Smooth muscle cell (in vitro differentiated cells): ENCODE measurements around the gene RHOV. TPM values are rescaled to one million over a fixed set of nuclear protein-coding genes. Genes with fewer than 3 reads are reported as not detected.

Experiments used
- DNase-seq: peaks from one replicate; lab custom pipeline; 2025; ENCODE audit not compliant: unreplicated experiment; lab: John Stamatoyannopoulos, UW
- H2AFZ ChIP-seq: fragments of 200-600 bp; sonication (generic); 2 replicates; pipeline ENCODE4 v1.6.0; 2016; ENCODE audit warnings: antibody characterized with exemption, low read depth, mild to moderate bottlenecking
- H3F3A ChIP-seq: fragments of 200-600 bp; sonication (generic); 2 replicates; pipeline ENCODE4 v1.6.0; 2017; ENCODE audit warnings: antibody characterized with exemption, low read depth
- H3K27ac ChIP-seq: fragments of 200-600 bp; sonication (generic); 2 replicates; pipeline ENCODE4 v1.5.1; 2016; ENCODE audit warnings: low read depth, mild to moderate bottlenecking
- H3K27me3 ChIP-seq: fragments of 200-600 bp; sonication (generic); 2 replicates; pipeline ENCODE4 v1.6.1; 2016; ENCODE audit warnings: low read depth, mild to moderate bottlenecking
- H3K36me3 ChIP-seq: fragments of 200-600 bp; sonication (generic); 2 replicates; pipeline ENCODE4 v1.5.1; 2016; ENCODE audit warnings: low read depth
- H3K4me1 ChIP-seq: fragments of 200-600 bp; sonication (generic); 2 replicates; pipeline ENCODE4 v1.5.1; 2016; ENCODE audit warnings: low read depth
- H3K4me2 ChIP-seq: fragments of 200-600 bp; sonication (generic); 2 replicates; pipeline ENCODE4 v1.6.0; 2016; ENCODE audit warnings: mild to moderate bottlenecking
- H3K4me3 ChIP-seq: fragments of 200-600 bp; sonication (generic); 2 replicates; pipeline ENCODE4 v1.5.1; 2016; ENCODE audit warnings: mild to moderate bottlenecking
- H3K79me2 ChIP-seq: fragments of 200-600 bp; sonication (generic); 2 replicates; pipeline ENCODE4 v1.6.0; 2016; ENCODE audit warnings: low read depth, mild to moderate bottlenecking
- H3K9ac ChIP-seq: fragments of 200-600 bp; sonication (generic); 2 replicates; pipeline ENCODE4 v1.6.0; 2016; ENCODE audit warnings: low read depth
- H3K9me3 ChIP-seq: fragments of 200-600 bp; sonication (generic); replicated peaks from 2 replicates; pipeline ENCODE4 v1.5.1; 2016; ENCODE audit warnings: low read depth
- H4K20me1 ChIP-seq: fragments of 200-600 bp; sonication (generic); 2 replicates; pipeline ENCODE4 v1.6.0; 2016; ENCODE audit warnings: low read depth
- WGBS: methylation state at CpG from one replicate; pipeline ENCODE4 v1.1.7; 2016; ENCODE audit warnings: low lambda C conversion rate; 5-methylcytosine and 5-hydroxymethylcytosine counted together
- polyA plus RNA-seq: library from polyadenylated mRNA; unstranded; fragments of >200 nt; fragmentation: Nextera tagmentation; extraction: Ambion mirVana; gene quantifications from 2 replicates; pipeline ENCODE4 v1.2.1, GENCODE V29; 2016
- total RNA-seq: library from RNA; depleted of rRNA; stranded (reverse); fragments of >200 nt; gene quantifications from 2 replicates; pipeline ENCODE4 v1.2.3, GENCODE V29; 2014
- TF ChIP-seq, protein P1 (sequence below): fragments of 200-600 bp; sonication (generic); IDR thresholded peaks from 2 replicates; pipeline ENCODE4 v1.5.1; 2017; ENCODE audit warnings: borderline replicate concordance, mild to moderate bottlenecking, antibody characterized with exemption; ENCODE audit not compliant: insufficient read depth, poor library complexity, severe bottlenecking

Gene RHOV
- total and polyA plus RNA-seq, 2 experiments from 2014 or later = 3.0 to 3.3 TPM

DNA sequence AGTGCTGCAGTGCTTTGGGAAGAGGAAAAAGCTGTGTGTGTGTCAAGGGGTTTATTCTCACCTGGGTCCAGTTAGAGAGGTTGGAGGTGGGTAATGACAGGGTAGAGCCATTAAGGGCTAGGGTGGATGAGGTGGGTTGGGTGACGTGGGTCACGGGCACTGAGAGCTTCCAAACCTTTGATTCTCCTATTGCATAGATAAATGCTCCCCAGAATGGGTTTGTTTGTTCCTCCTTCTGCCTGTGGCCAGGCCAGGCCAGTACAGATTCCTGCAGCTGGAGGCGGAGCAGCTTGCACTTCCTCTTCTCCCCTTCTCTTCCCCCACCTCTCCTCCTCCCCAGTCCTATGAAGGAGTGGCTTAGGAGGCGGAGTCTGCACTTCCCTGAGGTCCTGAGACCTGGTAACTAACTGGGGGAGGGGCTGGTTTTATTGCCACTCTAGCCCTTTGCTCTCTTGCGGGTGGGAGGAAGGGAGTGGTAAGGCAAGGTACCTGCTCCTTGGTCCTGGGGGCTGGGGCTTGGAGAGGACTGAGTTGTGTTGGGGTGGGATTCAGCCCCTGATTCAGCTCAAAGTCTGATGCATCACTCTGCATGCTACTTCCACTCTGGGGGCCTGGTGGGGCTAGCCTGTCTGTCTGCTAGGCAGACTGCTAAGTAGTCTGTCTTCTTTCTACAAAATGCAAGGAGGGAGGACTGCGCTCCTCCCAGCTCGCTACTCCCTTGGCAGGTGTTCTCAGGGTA lies 26.6 kb downstream of the RHOV start:
- Histone ChIP-seq H3K9ac (no peak overlapping the region), H3K79me2 (peaks cover 4% of the 10 kb centered on the region), H3K27ac (peak overlapping the region; percentile 88), H2AFZ (no peak overlapping the region), H3K27me3 (no peaks in the 10 kb centered on the region), H3K4me3 (peak overlapping the region; percentile 30), H3K4me1 (peaks cover 12% of the 10 kb centered on the region), H3K4me2 (peak overlapping the region; percentile 95), H3F3A (no peaks in the 10 kb centered on the region), H3K9me3 (no peaks in the 10 kb centered on the region), H3K36me3 (no peaks in the 10 kb centered on the region), H4K20me1 (peaks cover 11% of the 10 kb centered on the region)
- no peak for DNase-seq
- TF ChIP-seq, protein P1, sequence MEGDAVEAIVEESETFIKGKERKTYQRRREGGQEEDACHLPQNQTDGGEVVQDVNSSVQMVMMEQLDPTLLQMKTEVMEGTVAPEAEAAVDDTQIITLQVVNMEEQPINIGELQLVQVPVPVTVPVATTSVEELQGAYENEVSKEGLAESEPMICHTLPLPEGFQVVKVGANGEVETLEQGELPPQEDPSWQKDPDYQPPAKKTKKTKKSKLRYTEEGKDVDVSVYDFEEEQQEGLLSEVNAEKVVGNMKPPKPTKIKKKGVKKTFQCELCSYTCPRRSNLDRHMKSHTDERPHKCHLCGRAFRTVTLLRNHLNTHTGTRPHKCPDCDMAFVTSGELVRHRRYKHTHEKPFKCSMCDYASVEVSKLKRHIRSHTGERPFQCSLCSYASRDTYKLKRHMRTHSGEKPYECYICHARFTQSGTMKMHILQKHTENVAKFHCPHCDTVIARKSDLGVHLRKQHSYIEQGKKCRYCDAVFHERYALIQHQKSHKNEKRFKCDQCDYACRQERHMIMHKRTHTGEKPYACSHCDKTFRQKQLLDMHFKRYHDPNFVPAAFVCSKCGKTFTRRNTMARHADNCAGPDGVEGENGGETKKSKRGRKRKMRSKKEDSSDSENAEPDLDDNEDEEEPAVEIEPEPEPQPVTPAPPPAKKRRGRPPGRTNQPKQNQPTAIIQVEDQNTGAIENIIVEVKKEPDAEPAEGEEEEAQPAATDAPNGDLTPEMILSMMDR = no peak
- WGBS = 57% methylated on average over 7 of the region's 7 CpGs

DNA sequence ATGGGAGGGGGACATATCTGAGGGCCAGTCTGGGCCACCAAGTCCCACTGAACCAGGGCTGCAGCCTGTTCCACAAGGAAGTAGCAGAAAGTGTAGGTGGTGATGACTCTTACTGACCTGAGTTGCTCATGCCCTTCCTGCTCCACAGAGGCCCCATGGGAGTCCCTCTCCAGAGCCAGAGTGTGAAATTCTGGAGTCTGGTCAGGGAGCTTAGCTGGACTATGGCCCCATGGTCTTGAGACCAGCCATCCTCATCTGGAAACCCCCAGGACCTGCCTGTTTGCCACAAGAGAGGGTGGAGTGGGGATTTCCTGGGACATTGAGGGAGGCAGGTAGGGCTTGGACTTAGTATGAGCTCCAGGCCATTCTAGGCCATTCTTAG lies 27.2 kb downstream of the RHOV start:
- Histone ChIP-seq H3K27me3 (no peaks in the 10 kb centered on the region), H3F3A (no peaks in the 10 kb centered on the region), H4K20me1 (peaks cover 11% of the 10 kb centered on the region), H3K4me2 (peak overlapping the region; percentile 95), H3K9me3 (no peaks in the 10 kb centered on the region), H3K4me3 (peak overlapping the region; percentile 79), H2AFZ (no peak overlapping the region), H3K9ac (no peak overlapping the region), H3K4me1 (peaks cover 12% of the 10 kb centered on the region), H3K36me3 (no peaks in the 10 kb centered on the region), H3K27ac (peak overlapping the region; percentile 88), H3K79me2 (peaks cover 4% of the 10 kb centered on the region)
- DNase-seq = no peak
- TF ChIP-seq, protein P1 = no peak

DNA sequence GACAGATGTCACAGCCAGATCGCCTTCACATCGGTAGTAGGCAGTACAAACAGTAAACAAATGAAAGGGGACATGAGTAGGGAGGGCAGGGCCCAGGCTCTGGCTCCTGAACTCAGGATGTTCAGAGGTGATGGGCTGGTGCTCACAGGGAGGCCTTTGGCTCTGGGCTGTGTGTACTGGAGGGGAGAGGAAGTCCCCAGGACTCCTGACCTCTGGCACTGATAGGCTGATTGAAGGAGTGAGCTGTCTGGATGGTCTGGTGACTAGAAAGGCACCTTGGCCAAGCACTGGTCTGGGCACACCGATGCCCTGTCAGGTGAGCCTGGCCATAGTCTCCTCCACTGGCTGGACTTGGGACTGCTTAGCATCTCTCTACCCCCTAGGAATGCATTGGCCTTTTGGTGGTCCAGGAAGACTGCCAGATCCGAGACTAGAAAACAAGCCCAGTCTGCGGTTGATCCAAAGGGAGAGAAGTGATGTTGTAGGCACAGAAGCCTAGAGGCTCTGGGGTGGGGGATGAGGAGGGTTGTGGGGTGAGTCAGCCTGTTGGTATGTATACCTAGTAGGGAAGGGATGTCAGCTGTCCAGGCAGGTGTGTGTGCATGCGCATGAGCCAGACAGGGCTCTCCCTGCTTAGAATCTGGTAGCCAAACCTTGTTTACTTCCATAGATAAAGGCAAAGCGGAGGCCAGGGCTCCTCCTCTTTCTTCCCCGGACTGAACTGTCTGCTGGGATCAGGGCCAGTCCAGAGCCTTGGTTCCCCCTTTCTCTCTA lies 28.3 kb downstream of the RHOV start:
- peak overlapping the region; percentile 95 for H3K4me2 ChIP-seq
- H4K20me1 ChIP-seq = peaks cover 11% of the 10 kb centered on the region
- no peaks in the 10 kb centered on the region for H3K9me3 ChIP-seq
- no peaks in the 10 kb centered on the region for H3K36me3 ChIP-seq
- peaks cover 4% of the 10 kb centered on the region for H3K79me2 ChIP-seq
- H3K27ac ChIP-seq = peak overlapping the region; percentile 88
- 59% methylated on average over 8 of the region's 8 CpGs for WGBS
- no peaks in the 10 kb centered on the region for H3K27me3 ChIP-seq
- peak overlapping the region; percentile 79 for H3K4me3 ChIP-seq
- H3K4me1 ChIP-seq = peaks cover 12% of the 10 kb centered on the region
- peak overlapping the region; percentile 60 for H3K9ac ChIP-seq
- TF ChIP-seq, protein P1 = no peak
- DNase-seq = no peak
- H2AFZ ChIP-seq = no peak overlapping the region
- H3F3A ChIP-seq = no peaks in the 10 kb centered on the region
